NB4 (cell line): ENCODE results near the gene ATP1A3.

Experiments
- DNase-seq: peaks from one replicate; pipeline ENCODE4 v3.0.0; 2010; ENCODE audit warnings: low read depth
- H3K4me3 ChIP-seq: one replicate; pipeline ENCODE4 v1.5.1; 2011; ENCODE audit warnings: mild to moderate bottlenecking, low read depth, low read length, moderate library complexity
- MYC ChIP-seq: IDR thresholded peaks from 2 replicates; pipeline ENCODE4 v1.6.1; 2011; ENCODE audit warnings: low read depth, low read length
- POLR2A ChIP-seq: IDR thresholded peaks from 2 replicates; pipeline ENCODE4 v1.6.1; 2011; ENCODE audit warnings: mild to moderate bottlenecking; ENCODE audit not compliant: insufficient read length; ENCODE audit errors: extremely low read depth
- TF ChIP-seq, protein P1 (sequence below): IDR thresholded peaks from 2 replicates; pipeline ENCODE4 v1.6.1; 2011; ENCODE audit warnings: low read depth, low read length
- TF ChIP-seq, protein P2 (sequence below): IDR thresholded peaks from one replicate; pipeline ENCODE4 v1.5.1; 2012; ENCODE audit warnings: low read depth, low read length

ATP1A3 gene

DNA sequence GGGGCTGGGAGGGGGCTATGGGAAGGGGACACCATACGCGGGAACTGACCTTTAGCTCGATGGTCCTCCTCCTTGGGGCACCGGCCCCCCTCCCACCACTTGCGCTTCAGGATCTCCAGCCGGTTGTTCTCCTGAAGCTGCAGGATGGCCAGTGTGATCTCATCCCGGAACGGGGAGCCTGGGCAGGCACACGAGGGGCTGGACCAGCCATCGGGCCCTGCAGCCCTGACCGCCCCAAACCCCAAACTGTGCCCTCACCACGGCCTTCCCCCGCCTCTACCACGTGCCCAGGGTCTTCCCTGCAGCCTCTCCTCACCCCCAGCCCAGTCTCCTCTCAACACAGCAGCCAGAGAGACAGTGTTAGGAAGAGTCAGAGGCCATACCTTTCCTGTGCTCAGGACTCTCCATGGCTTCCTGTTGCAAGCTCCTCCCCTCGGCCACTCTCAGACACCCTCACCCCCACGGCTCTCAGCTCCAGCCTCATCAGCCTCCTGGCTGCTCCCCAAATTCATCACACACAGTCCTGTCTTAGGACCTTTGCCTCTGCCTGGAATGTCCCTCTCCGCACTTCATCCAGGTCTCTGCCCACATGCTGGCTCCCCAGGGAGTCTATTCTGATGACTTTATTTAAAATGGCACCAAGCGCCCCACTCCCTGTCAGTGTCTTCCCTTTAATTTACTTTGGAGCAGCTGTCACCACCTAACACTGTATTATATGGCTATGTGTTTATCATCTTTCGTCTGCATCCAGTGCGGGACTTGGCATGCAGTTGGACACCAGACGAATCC is 9.7 kb upstream of the ATP1A3 start:
- no peak overlapping the region for H3K4me3 ChIP-seq
- DNase-seq = no peak
- TF ChIP-seq POLR2A (no peak), MYC (no peak)
- TF ChIP-seq, protein P1, sequence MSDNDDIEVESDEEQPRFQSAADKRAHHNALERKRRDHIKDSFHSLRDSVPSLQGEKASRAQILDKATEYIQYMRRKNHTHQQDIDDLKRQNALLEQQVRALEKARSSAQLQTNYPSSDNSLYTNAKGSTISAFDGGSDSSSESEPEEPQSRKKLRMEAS = no peak
- TF ChIP-seq, protein P2, sequence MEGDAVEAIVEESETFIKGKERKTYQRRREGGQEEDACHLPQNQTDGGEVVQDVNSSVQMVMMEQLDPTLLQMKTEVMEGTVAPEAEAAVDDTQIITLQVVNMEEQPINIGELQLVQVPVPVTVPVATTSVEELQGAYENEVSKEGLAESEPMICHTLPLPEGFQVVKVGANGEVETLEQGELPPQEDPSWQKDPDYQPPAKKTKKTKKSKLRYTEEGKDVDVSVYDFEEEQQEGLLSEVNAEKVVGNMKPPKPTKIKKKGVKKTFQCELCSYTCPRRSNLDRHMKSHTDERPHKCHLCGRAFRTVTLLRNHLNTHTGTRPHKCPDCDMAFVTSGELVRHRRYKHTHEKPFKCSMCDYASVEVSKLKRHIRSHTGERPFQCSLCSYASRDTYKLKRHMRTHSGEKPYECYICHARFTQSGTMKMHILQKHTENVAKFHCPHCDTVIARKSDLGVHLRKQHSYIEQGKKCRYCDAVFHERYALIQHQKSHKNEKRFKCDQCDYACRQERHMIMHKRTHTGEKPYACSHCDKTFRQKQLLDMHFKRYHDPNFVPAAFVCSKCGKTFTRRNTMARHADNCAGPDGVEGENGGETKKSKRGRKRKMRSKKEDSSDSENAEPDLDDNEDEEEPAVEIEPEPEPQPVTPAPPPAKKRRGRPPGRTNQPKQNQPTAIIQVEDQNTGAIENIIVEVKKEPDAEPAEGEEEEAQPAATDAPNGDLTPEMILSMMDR = no peak

DNA sequence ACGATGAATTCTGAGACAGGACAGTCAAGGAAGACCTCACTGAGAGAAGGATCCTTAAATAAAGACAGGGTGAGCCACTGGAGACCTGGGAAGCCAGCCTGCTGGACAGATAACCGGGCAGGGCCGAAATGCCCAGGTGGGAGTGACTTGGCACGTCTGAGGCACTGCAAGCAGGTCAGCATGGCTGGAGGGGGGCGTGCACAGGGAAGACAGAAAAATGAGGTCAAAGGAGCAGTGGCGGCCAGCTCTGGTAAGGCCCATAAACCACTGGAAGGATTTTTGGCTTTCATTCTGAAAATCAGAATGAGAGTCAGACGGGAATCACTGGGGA is 5.8 kb upstream of the ATP1A3 start:
- no peak overlapping the region for H3K4me3 ChIP-seq
- TF ChIP-seq, protein P2 = no peak
- TF ChIP-seq, protein P1 = no peak
- TF ChIP-seq MYC (no peak), POLR2A (no peak)
- DNase-seq = no peak

DNA sequence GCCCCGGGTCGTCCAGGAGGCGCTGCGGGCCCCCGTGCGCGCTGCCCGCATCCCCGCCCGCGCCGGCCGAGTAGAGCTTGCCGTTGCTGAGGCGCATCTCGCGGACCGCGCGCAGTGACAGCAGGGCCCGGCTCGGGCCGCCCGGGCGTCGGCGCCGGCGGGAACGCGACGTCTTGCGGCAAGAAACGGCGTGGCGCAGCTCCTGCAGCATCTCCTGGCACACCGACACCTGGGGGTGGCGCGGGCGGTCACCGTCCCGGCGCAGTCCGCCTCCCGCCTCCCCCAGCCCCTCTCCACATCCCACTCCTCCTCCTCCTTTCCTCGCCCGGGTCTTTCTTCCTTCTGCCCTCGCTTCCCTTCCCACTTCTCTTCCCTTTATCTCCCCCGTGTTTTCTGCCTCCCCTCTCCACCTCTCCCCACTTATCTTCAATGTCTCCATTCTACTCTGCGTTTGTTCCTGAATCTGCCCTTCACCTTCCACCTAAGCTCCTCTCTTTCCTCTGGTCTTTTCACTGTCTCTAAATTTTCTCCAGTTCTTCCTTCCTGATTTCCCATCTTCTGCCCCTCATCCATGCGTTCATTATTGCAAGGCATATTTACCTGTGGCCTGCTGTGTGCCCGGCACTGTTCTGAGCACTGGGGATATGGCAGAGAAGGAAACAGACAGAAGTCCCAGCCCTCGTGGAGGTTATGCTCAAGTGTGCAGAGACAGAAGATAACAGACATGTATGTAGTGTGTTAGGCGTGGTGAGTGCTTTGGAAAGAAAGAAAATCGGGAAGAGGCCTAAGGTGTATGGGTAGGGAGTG is 5.2 kb upstream of the ATP1A3 start:
- TF ChIP-seq, protein P2 = no peak
- TF ChIP-seq MYC (no peak), POLR2A (no peak)
- TF ChIP-seq, protein P1 = no peak
- no peak overlapping the region for H3K4me3 ChIP-seq
- DNase-seq = no peak

DNA sequence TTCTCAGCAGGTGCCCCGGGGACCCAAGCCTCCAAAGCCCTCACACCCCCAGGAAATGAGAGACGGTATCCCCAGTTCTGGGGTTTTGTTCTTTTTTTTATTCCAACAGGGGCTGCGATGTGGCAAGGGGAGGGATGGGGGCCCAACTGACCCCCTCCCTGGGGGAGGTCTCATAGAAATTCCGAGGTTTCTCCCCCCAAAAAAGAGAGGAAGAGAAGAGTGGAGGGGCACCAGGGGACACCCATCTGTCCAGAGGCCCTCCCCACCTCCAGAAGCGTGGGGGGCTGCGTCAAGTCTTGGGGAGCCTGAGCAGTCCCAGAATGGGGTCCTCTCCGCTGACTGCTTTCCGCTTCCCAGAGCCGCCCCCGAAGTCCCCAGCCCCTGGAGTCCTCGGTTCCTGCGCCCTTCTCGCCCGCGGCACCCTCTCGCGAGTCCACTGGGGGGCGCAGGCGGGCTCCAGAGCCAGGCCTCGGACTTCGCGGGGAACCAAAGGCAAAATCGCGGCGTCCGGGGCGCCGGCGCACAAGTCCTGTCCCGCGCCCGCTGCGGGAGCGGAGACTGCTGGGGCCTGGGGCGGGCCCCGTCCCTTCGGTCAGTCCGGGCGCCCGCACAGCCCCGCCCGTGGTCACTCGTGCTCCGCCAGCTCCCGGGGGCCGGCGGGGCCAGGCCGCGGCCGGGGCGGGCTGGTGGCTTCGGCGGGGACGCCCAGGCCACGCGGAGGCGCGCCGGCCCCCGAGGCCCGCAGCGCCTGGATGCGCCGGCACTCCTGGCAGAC is 4.4 kb upstream of the ATP1A3 start:
- no peak overlapping the region for H3K4me3 ChIP-seq
- peak; percentile 27 for DNase-seq

DNA sequence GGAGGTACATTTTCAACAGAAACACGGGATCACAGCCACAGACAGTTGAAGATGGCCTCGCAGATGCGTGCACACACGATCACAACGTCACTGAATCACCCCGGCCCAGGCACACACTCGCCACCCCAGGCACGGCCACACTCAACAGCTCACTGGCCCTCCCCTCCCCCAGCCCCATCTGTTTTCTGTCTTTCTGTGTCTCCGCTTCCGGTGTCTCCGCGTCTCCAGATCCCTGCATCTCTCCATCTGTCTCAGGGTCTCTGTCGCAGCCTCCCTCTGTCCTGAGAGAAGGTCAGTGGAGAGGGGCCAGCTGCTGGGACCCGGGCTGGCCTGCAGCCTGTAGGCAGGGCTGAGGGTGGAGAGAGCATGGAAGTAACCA is 3.8 kb upstream of the ATP1A3 start:
- DNase-seq = peak; percentile 11
- TF ChIP-seq MYC (no peak), POLR2A (no peak)
- TF ChIP-seq, protein P2 = no peak
- TF ChIP-seq, protein P1 = no peak
- no peak overlapping the region for H3K4me3 ChIP-seq

More for the DNA sequence above, 4.4 kb upstream of the ATP1A3 start:
- TF ChIP-seq, protein P2 = peak; percentile 42
- no peak for TF ChIP-seq MYC
- TF ChIP-seq POLR2A = no peak
- TF ChIP-seq, protein P1 = no peak
